Left lung (tissue), 10 donors: ENCODE results near the gene GNS. TPM values are rescaled to one million over a fixed set of nuclear protein-coding genes. Genes with fewer than 3 reads are reported as not detected.

ENCODE experiments used
- ATAC-seq: fragments of 200-7000 bp; cut with Tn5 transposase; one replicate; pipeline ENCODE4 v1.9.1; 2020; ENCODE audit warnings: moderate library complexity
- DNase-seq, 4 donors: peaks; one replicate each; pipeline ENCODE4 v3.0.0-alpha.2; 2013 to 2020
- H3K27ac ChIP-seq, 2 donors: fragments of 200-600 bp; sonication (generic) in 1 of 2; one replicate each; pipeline versions ENCODE4 v1.5.0 to v1.8.0; 2020 to 2021
- H3K27me3 ChIP-seq, 2 donors: fragments of 200-600 bp; sonication (generic) in 1 of 2; one replicate each; pipeline versions ENCODE4 v1.5.0 to v1.8.0; 2020 to 2021
- H3K36me3 ChIP-seq, 2 donors: fragments of 200-600 bp; sonication (generic) in 1 of 2; one replicate each; pipeline versions ENCODE4 v1.5.0 to v1.8.0; 2020 to 2021
- H3K4me1 ChIP-seq, 2 donors: fragments of 200-600 bp; one replicate each; pipeline ENCODE4 v1.8.0; 2021
- H3K4me3 ChIP-seq, 2 donors: fragments of 200-600 bp; sonication (generic) in 1 of 2; one replicate each; pipeline versions ENCODE4 v1.5.0 to v1.8.0; 2020 to 2021; ENCODE audit warnings: mild to moderate bottlenecking in 1 of 2
- H3K9me3 ChIP-seq, 2 donors: fragments of 200-600 bp; sonication (generic) in 1 of 2; one replicate each; pipeline versions ENCODE4 v1.5.0 to v1.8.0; 2020 to 2021
- CTCF ChIP-seq, 2 donors: fragments of 200-600 bp; sonication (generic) in 1 of 2; IDR thresholded peaks; one replicate each; pipeline versions ENCODE4 v1.5.0 to v1.8.0; 2021; ENCODE audit warnings: antibody characterized with exemption in 2 of 2
- intact Hi-C, 2 donors: fragments of 100-400 bp; cut with DNase I; formaldehyde crosslinking; loops; one replicate each; pipeline versions ENCODE4 v1.11.2 to v1.14.2; 2022
- polyA plus RNA-seq, 6 donors: library from polyadenylated mRNA; unstranded; fragments of 120-200 nt; gene quantifications; one replicate each; pipeline ENCODE4 v1.2.1, GENCODE V29; 2013; ENCODE audit not compliant: insufficient read length in 6 of 6
- total RNA-seq, 2 donors: library from RNA; stranded (reverse); fragmentation: NEBNext Ultra II Directional; extraction: Animal tissue kit (Norgen Biotek cat#: 25700); gene quantifications; one replicate each; pipeline ENCODE4 v1.2.1, GENCODE V29; 2021
- donor health status: DM: no; HTN: yes; CAD: no.
- donor health status: DM: no; HTN: no; CAD: no.

Gene GNS
- total and polyA plus RNA-seq, 8 donors = 77.3 to 196 (median 96.0) TPM

- intact Hi-C loops = no loop called here
- ATAC-seq = no peak
- peak overlapping the region; percentile 37 to 81 for H3K27ac ChIP-seq
Observed at GRCh38 chr12:64672925-64673409, 86.2 kb downstream of the GNS start.

GRCh38 chr12:64671681-64672080 lies 87.5 kb downstream of the GNS start:
- DNase-seq (no peak), ATAC-seq (peak; percentile 25)
- Histone ChIP-seq H3K27me3 (no peaks in the 10 kb centered on the region), H3K4me3 (no peak overlapping the region), H3K9me3 (no peaks in the 10 kb centered on the region), H3K27ac (peak overlapping the region; percentile 81), H3K36me3 (no peaks in the 10 kb centered on the region), H3K4me1 (peaks cover 59 to 98% of the 10 kb centered on the region in 2 donors)
- intact Hi-C loops = no loop called here
- no peak for TF ChIP-seq CTCF (IDR thresholded peaks at IDR 0.05)

More at GRCh38 chr12:64672925-64673409, 86.2 kb downstream of the GNS start:
- no peak for TF ChIP-seq CTCF (IDR thresholded peaks at IDR 0.05)
- H3K4me1 ChIP-seq = peaks cover 59 to 100% of the 10 kb centered on the region in 2 donors
- H3K4me3 ChIP-seq = no peak overlapping the region
- H3K36me3 ChIP-seq = no peaks in the 10 kb centered on the region
- no peaks in the 10 kb centered on the region for H3K9me3 ChIP-seq
- no peaks in the 10 kb centered on the region for H3K27me3 ChIP-seq
- peak in 2 of 4 donors; percentile 45 to 56 for DNase-seq

- TF ChIP-seq CTCF (IDR thresholded peaks at IDR 0.05) = no peak
- Histone ChIP-seq H3K36me3 (no peaks in the 10 kb centered on the region), H3K27ac (peak overlapping the region; percentile 81), H3K4me1 (peaks cover 64 to 98% of the 10 kb centered on the region in 2 donors), H3K4me3 (no peak overlapping the region), H3K9me3 (no peaks in the 10 kb centered on the region), H3K27me3 (no peaks in the 10 kb centered on the region)
- ATAC-seq (peak; percentile 81), DNase-seq (no peak)
- intact Hi-C loops = no loop called here
Observed at GRCh38 chr12:64670919-64671639, 88.1 kb downstream of the GNS start.

- Histone ChIP-seq H3K27me3 (no peaks in the 10 kb centered on the region), H3K36me3 (no peaks in the 10 kb centered on the region), H3K4me1 (peaks cover 68 to 98% of the 10 kb centered on the region in 2 donors), H3K4me3 (peak overlapping the region in 1 of 2 donors; percentile 17), H3K9me3 (no peaks in the 10 kb centered on the region), H3K27ac (peak overlapping the region; percentile 72 to 81)
- TF ChIP-seq CTCF (IDR thresholded peaks at IDR 0.05) = no peak
- intact Hi-C loops = no loop called here
- ATAC-seq = no peak
- DNase-seq = no peak
Observed at GRCh38 chr12:64670019-64670418, 89.2 kb downstream of the GNS start.

GRCh38 chr12:64669270-64669842 lies 89.8 kb downstream of the GNS start:
- peak overlapping the region in 1 of 2 donors; percentile 17 for H3K4me3 ChIP-seq
- H3K36me3 ChIP-seq = no peaks in the 10 kb centered on the region
- TF ChIP-seq CTCF (IDR thresholded peaks at IDR 0.05) = no peak
- H3K27ac ChIP-seq = peak overlapping the region; percentile 72 to 81
- H3K9me3 ChIP-seq = no peaks in the 10 kb centered on the region
- ATAC-seq (peak; percentile 34), DNase-seq (peak in 2 of 4 donors; percentile 59 to 87)
- H3K4me1 ChIP-seq = peaks cover 72 to 98% of the 10 kb centered on the region in 2 donors
- intact Hi-C loops = no loop called here
- H3K27me3 ChIP-seq = no peaks in the 10 kb centered on the region
